Endothelial cell of umbilical vein (primary cell): Measurements from ENCODE around the gene SERINC1.

Source experiments
- CTCF ChIP-seq, 2 donors: IDR thresholded peaks; 1 replicate in 1 of 2; 2 replicates in 1 of 2; pipeline ENCODE4 v1.5.1; 2011; ENCODE audit warnings: low read length in 2 of 2, mild to moderate bottlenecking in 2 of 2, moderate library complexity in 2 of 2, control low read depth in 1 of 2, inconsistent platforms in 1 of 2, low read depth in 1 of 2; ENCODE audit not compliant: insufficient read depth in 1 of 2; ENCODE audit errors: extremely low read depth in 1 of 2
- EZH2 ChIP-seq: IDR thresholded peaks from 2 replicates; pipeline ENCODE4 v1.6.1; 2012; ENCODE audit warnings: borderline replicate concordance, low read depth, mild to moderate bottlenecking, moderate library complexity, low read length, inconsistent platforms; ENCODE audit not compliant: severe bottlenecking
- FOS ChIP-seq: IDR thresholded peaks from 2 replicates; pipeline ENCODE4 v1.6.1; 2011; ENCODE audit warnings: mild to moderate bottlenecking, low read length, moderate library complexity, borderline replicate concordance; ENCODE audit not compliant: insufficient read depth
- MAX ChIP-seq: IDR thresholded peaks from 2 replicates; pipeline ENCODE4 v1.6.1; 2011; ENCODE audit not compliant: insufficient read depth, insufficient read length
- POLR2A ChIP-seq: IDR thresholded peaks from 2 replicates; pipeline ENCODE4 v1.6.1; 2012; ENCODE audit warnings: low read depth, mild to moderate bottlenecking, control low read depth, low read length
- POLR2AphosphoS5 ChIP-seq: IDR thresholded peaks from 2 replicates; pipeline ENCODE4 v1.6.1; 2012; ENCODE audit warnings: low read depth, mild to moderate bottlenecking, control low read depth, low read length, moderate library complexity; ENCODE audit not compliant: insufficient read depth

GRCh38 chr6:122495612-122496011 is 24.0 kb upstream of the SERINC1 start:
- TF ChIP-seq CTCF (IDR thresholded peaks at IDR 0.05; ENCODE audit: extremely low read depth in 1 of 2, insufficient read depth in 1 of 2, low read depth in 1 of 2, low read length in 2 of 2): no peak
- no peak for TF ChIP-seq POLR2A
- no peak for TF ChIP-seq EZH2
- TF ChIP-seq FOS: no peak
- TF ChIP-seq POLR2AphosphoS5: no peak
- TF ChIP-seq MAX: no peak
